PC-3 (cell line): Measurements from ENCODE around the gene KCNQ2. TPM values are rescaled to one million over a fixed set of nuclear protein-coding genes. Genes with fewer than 3 reads are reported as not detected.

ENCODE experiments used
- ATAC-seq: fragments of 200-7000 bp; cut with Tn5 transposase; 2 replicates; pipeline ENCODE4 v1.9.1; 2020; ENCODE audit warnings: mild to moderate bottlenecking, moderate library complexity
- BruUV-seq: library from RNA; stranded (reverse); fragments of 400-500 nt; replicated peaks from 2 replicates; lab custom pipeline; 2021; lab: Mats Ljungman, UMichigan
- CTCF ChIA-PET: fragments of 300-600 bp; sonication (Branson Sonifier 250); formaldehyde crosslinking; loops from one replicate; lab custom pipeline; 2022; ENCODE audit warnings: antibody characterized with exemption; lab: Charles Lee
- POLR2A ChIA-PET: fragments of 300-600 bp; sonication (Branson Sonifier 250); formaldehyde crosslinking; loops from one replicate; lab custom pipeline; 2022; ENCODE audit warnings: antibody characterized with exemption; ENCODE audit not compliant: unreplicated experiment; lab: Charles Lee
- DNase-seq: peaks from one replicate; pipeline ENCODE4 v3.0.0-alpha.2; 2015
- H2AFZ ChIP-seq: fragments of 300-600 bp; sonication (generic); 2 replicates; pipeline ENCODE4 v1.6.0; 2016; ENCODE audit warnings: antibody characterized with exemption, low read length
- H3F3A ChIP-seq: fragments of 300-600 bp; sonication (generic); one replicate; pipeline ENCODE4 v1.6.0; 2017; ENCODE audit warnings: antibody characterized with exemption, low read length, control low read depth, mild to moderate bottlenecking; ENCODE audit not compliant: unreplicated experiment
- H3K27ac ChIP-seq: fragments of 300-600 bp; sonication (generic); 2 replicates; pipeline ENCODE4 v1.5.1; 2016; ENCODE audit warnings: mild to moderate bottlenecking, low read length
- H3K27me3 ChIP-seq: fragments of 300-600 bp; sonication (generic); 2 replicates; pipeline ENCODE4 v1.6.1; 2016; ENCODE audit warnings: low read length, mixed read lengths
- H3K36me3 ChIP-seq: fragments of 300-600 bp; sonication (generic); 2 replicates; pipeline ENCODE4 v1.6.1; 2016; ENCODE audit warnings: low read depth, mixed run types, low read length, mixed read lengths
- H3K4me1 ChIP-seq: fragments of 300-600 bp; sonication (generic); 2 replicates; pipeline ENCODE4 v1.5.1; 2016; ENCODE audit warnings: low read length; ENCODE audit not compliant: insufficient read depth
- H3K4me2 ChIP-seq: fragments of 300-600 bp; sonication (generic); 2 replicates; pipeline ENCODE4 v1.6.0; 2016; ENCODE audit warnings: low read length
- H3K4me3 ChIP-seq: fragments of 300-600 bp; sonication (generic); 2 replicates; pipeline ENCODE4 v1.5.1; 2016; ENCODE audit warnings: mild to moderate bottlenecking, low read length, mixed read lengths
- H3K79me2 ChIP-seq: fragments of 300-600 bp; sonication (generic); 2 replicates; pipeline ENCODE4 v1.6.1; 2017; ENCODE audit warnings: low read length, mixed read lengths
- H3K9ac ChIP-seq: fragments of 300-600 bp; sonication (generic); 2 replicates; pipeline ENCODE4 v1.6.0; 2016; ENCODE audit warnings: mild to moderate bottlenecking, low read length
- H3K9me2 ChIP-seq: fragments of 300-600 bp; sonication (generic); replicated peaks from 2 replicates; pipeline ENCODE4 v1.6.1; 2016; ENCODE audit warnings: mixed run types, low read length, mixed read lengths
- H3K9me3 ChIP-seq: fragments of 300-600 bp; sonication (generic); 2 replicates; pipeline ENCODE4 v1.6.1; 2016; ENCODE audit warnings: low read length, mixed read lengths
- H4K20me1 ChIP-seq: fragments of 300-600 bp; sonication (generic); 2 replicates; pipeline ENCODE4 v1.6.1; 2016; ENCODE audit warnings: low read length, mixed read lengths
- EZH2 ChIP-seq: fragments of 300-600 bp; sonication (generic); IDR thresholded peaks from one replicate; pipeline ENCODE4 v1.6.1; 2017; ENCODE audit warnings: antibody characterized with exemption, mild to moderate bottlenecking, low read length; ENCODE audit not compliant: unreplicated experiment
- EZH2phosphoT487 ChIP-seq: fragments of 300-600 bp; sonication (generic); IDR thresholded peaks from 2 replicates; pipeline ENCODE4 v1.6.1; 2018; ENCODE audit warnings: mild to moderate bottlenecking, antibody characterized with exemption, low read length, borderline replicate concordance
- intact Hi-C: fragments of 100-400 bp; cut with micrococcal nuclease; formaldehyde crosslinking; loops from 2 replicates; pipeline ENCODE4 v1.9.0; 2023
- total RNA-seq: library from RNA; depleted of rRNA; stranded (reverse); fragments of >200 nt; gene quantifications from 2 replicates; pipeline ENCODE4 v1.2.3, GENCODE V29; 2014
- TF ChIP-seq, protein P1 (sequence below): fragments of 300-600 bp; sonication (generic); conservative IDR thresholded peaks from 2 replicates; pipeline ENCODE4 v1.5.1; 2017; ENCODE audit warnings: antibody characterized with exemption, low read depth, mild to moderate bottlenecking, low read length

KCNQ2 gene
- total RNA-seq, 1 experiment from 2014 or later, result not detected

DNA sequence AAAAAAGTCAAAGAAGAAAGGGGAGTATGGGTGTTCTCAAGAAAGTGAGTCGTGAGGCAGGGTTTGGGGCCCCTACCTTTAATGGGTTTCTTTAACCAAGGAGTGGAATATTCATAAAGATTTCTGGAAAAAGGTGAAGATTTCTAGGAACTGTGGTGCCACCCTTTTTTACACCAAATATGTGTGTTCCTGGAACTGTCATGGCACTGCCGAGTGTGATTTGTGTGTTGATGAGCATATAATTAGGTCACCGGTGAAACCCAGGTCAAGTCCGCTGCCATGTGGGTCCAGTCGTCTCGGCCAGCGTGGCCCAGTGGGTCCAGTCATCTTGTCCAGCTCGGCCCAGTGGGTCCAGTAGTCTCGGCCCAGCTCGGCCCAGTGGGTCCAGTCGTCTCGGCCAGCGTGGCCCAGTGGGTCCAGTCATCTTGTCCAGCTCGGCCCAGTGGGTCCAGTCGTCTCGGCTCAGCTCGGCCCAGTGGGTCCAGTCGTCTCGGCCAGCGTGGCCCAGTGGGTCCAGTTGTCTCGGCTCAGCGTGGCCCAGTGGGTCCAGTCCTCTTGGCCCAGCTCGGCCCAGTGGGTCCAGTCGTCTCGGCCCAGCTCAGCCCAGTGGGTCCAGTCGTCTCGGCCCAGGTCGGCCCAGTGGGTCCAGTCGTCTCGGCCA, 34.8 kb upstream of the KCNQ2 start:
- Histone ChIP-seq H3F3A (no peaks in the 10 kb centered on the region), H3K4me3 (no peak overlapping the region), H3K27ac (no peak overlapping the region), H4K20me1 (no peaks in the 10 kb centered on the region), H3K9ac (no peak overlapping the region), H3K4me1 (no peaks in the 10 kb centered on the region), H3K27me3 (no peaks in the 10 kb centered on the region), H3K4me2 (no peak overlapping the region), H3K79me2 (no peaks in the 10 kb centered on the region), H2AFZ (no peak overlapping the region), H3K9me2 (no peaks in the 10 kb centered on the region), H3K9me3 (no peaks in the 10 kb centered on the region), H3K36me3 (no peaks in the 10 kb centered on the region)
- DNase-seq (no peak), ATAC-seq (no peak)
- ChIA-PET CTCF (interaction anchor here (0.7 kb wide), 1 partner anchor 76 kb away, joined by 3 read pairs; no protein-coding TSS in a partner anchor), POLR2A (interaction anchor here (0.6 kb wide), 1 partner anchor 10 kb away, joined by 3 read pairs; no protein-coding TSS in a partner anchor)
- intact Hi-C loops, result no loop called here
- TF ChIP-seq, protein P1, sequence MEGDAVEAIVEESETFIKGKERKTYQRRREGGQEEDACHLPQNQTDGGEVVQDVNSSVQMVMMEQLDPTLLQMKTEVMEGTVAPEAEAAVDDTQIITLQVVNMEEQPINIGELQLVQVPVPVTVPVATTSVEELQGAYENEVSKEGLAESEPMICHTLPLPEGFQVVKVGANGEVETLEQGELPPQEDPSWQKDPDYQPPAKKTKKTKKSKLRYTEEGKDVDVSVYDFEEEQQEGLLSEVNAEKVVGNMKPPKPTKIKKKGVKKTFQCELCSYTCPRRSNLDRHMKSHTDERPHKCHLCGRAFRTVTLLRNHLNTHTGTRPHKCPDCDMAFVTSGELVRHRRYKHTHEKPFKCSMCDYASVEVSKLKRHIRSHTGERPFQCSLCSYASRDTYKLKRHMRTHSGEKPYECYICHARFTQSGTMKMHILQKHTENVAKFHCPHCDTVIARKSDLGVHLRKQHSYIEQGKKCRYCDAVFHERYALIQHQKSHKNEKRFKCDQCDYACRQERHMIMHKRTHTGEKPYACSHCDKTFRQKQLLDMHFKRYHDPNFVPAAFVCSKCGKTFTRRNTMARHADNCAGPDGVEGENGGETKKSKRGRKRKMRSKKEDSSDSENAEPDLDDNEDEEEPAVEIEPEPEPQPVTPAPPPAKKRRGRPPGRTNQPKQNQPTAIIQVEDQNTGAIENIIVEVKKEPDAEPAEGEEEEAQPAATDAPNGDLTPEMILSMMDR, result no peak
- TF ChIP-seq EZH2phosphoT487 (no peak), EZH2 (no peak)
- BruUV-seq, result no TSS peak

GRCh38 chr20:63505723-63506122, 33.3 kb upstream of the KCNQ2 start:
- Histone ChIP-seq H3K27me3 (no peaks in the 10 kb centered on the region), H4K20me1 (no peaks in the 10 kb centered on the region), H3K4me3 (no peak overlapping the region), H3K79me2 (no peaks in the 10 kb centered on the region), H3F3A (no peaks in the 10 kb centered on the region), H3K9ac (no peak overlapping the region), H2AFZ (no peak overlapping the region), H3K4me2 (no peak overlapping the region), H3K9me3 (no peaks in the 10 kb centered on the region), H3K4me1 (no peaks in the 10 kb centered on the region), H3K9me2 (no peaks in the 10 kb centered on the region), H3K36me3 (no peaks in the 10 kb centered on the region), H3K27ac (no peak overlapping the region)
- BruUV-seq, result no TSS peak
- ATAC-seq (no peak), DNase-seq (no peak)
- ChIA-PET POLR2A (no interaction called here), CTCF (no interaction called here)
- TF ChIP-seq, protein P1, result no peak
- no peak for TF ChIP-seq EZH2
- no peak for TF ChIP-seq EZH2phosphoT487
- intact Hi-C loops, result no loop called here

- Histone ChIP-seq H3K4me1 (no peaks in the 10 kb centered on the region), H3K79me2 (no peaks in the 10 kb centered on the region), H3K36me3 (no peaks in the 10 kb centered on the region), H3K4me3 (no peak overlapping the region), H3K27me3 (no peaks in the 10 kb centered on the region), H3F3A (no peaks in the 10 kb centered on the region), H4K20me1 (no peaks in the 10 kb centered on the region), H3K9me2 (no peaks in the 10 kb centered on the region), H3K9ac (no peak overlapping the region), H3K9me3 (no peaks in the 10 kb centered on the region), H3K27ac (no peak overlapping the region), H3K4me2 (no peak overlapping the region), H2AFZ (no peak overlapping the region)
- no peak for TF ChIP-seq EZH2
- TF ChIP-seq, protein P1, result no peak
- TF ChIP-seq EZH2phosphoT487, result no peak
- ChIA-PET CTCF (no interaction called here), POLR2A (no interaction called here)
- DNase-seq (no peak), ATAC-seq (no peak)
- no TSS peak for BruUV-seq
- intact Hi-C loops, result no loop called here
Observed at GRCh38 chr20:63505281-63505680, 32.8 kb upstream of the KCNQ2 start.
